A549 treated with DMSO at 1 μM for 4 hours (cell line): Measurements from ENCODE around the gene ZNF611. TPM values are rescaled to one million over a fixed set of nuclear protein-coding genes. Genes with fewer than 3 reads are reported as not detected.

Source experiments
- total RNA-seq: library from RNA; stranded (reverse); fragments of 200-300 nt; extraction: Qiagen RNA extraction; gene quantifications from 5 replicates; pipeline ENCODE4 v1.2.3, GENCODE V29; 2022; ENCODE audit warnings: low read depth

ZNF611 gene
- 2.8 to 3.6 TPM (median 3.2 TPM) in 5 replicates for total RNA-seq

GRCh38 chr19:52734893-52735661 is at the start of gene ZNF611:
Gene ZNF611, minus strand, starts transcription at chr19:52735044. Its CDS starts 19,150 bp downstream, at chr19:52715894.

Other genes starting within 250 kb of the ZNF611 start
- 0.03 to 0.34 TPM (median 0.16 TPM) in 5 replicates for gene ZNF808, start 207.4 kb downstream of the ZNF611 start, total RNA-seq
- 0.07 to 0.22 TPM (median 0.11 TPM) in 5 replicates for gene ZNF701, start 164.8 kb downstream of the ZNF611 start, total RNA-seq
- gene ZNF83, start 96.7 kb downstream of the ZNF611 start, total RNA-seq: 0.06 to 0.27 TPM (median 0.09 TPM) in 5 replicates
- gene ZNF600, start 51.7 kb upstream of the ZNF611 start, total RNA-seq: 0.11 to 0.39 TPM (median 0.19 TPM) in 5 replicates
- 0.38 to 3.0 TPM (median 1.0 TPM) in 5 replicates for gene ZNF28, start 86.6 kb upstream of the ZNF611 start, total RNA-seq
- gene ZNF468, start 122.6 kb upstream of the ZNF611 start, total RNA-seq: 0.44 to 0.59 TPM (median 0.55 TPM) in 5 replicates
- not detected in 5 replicates for gene ZNF320, start 162.6 kb upstream of the ZNF611 start, total RNA-seq
- gene ZNF888, start 188.4 kb upstream of the ZNF611 start, total RNA-seq: 0.02 TPM in 1 of 5 replicates, not detected in the others
- gene ZNF816, start 227.8 kb upstream of the ZNF611 start, total RNA-seq: 0.03 to 0.07 TPM (median 0.06 TPM) in 3 of 5 replicates, not detected in the others